Epithelial cell of alveolus of lung (primary cell): ENCODE data around the gene ASTL. TPM values are rescaled to one million over a fixed set of nuclear protein-coding genes. Genes with fewer than 3 reads are reported as not detected.

Source experiments
- total RNA-seq: library from RNA; depleted of rRNA; stranded (reverse); fragments of >200 nt; gene quantifications from 2 replicates; pipeline ENCODE4 v1.2.1, GENCODE V29; 2015

Gene ASTL
- total RNA-seq: under 0.01 and 0.24 TPM in 2 replicates

DNA sequence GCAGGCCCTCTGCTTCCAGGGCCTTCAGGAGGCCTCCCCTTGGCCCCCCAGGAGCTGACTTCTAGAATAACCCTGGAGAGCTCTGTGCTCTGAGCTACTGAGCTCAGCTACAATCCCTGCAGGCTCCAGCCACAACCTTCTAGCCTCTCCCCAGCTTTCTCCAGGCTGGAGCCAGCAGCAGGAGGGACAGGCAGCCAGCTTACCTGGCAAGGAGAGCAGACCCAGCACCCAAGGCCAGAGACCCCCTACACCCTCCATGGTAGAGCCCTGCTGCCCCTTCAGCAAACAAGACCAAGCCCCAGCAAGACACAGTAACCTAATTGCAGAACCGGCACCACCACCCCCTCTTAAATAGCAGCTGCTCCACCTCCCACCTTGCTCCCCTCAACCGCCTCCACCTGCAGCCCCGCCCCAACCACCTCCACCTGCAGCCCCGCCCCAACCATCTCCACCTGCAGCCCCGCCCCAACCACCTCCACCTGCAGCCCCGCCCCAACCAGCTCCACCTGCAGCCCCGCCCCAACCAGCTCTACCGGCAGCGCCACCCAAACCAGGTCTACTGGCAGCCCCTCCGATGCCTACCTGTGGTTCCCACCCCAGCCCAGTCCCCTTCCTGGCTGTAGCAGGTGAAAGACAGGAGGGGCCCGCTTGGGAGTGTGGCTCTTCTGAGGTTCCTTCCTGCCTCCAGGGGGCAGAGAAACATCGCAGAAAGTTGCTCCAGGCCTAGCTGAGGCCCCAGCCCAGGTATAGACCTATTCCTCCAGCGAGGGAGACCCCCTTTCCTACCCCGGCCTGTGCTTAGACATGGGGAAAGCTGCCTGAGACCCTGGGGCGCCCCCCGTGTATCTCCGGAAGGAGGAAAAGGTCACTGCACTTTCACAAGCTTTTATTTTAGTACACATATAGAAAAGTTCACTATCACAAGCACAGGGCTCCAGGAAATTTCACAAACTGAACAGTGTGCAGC is at the start of gene ASTL:
Gene ASTL (minus strand): TSS at position 324 of the 967 bp plus-strand sequence. CDS start 66 bp downstream, at position 258.

DNA sequence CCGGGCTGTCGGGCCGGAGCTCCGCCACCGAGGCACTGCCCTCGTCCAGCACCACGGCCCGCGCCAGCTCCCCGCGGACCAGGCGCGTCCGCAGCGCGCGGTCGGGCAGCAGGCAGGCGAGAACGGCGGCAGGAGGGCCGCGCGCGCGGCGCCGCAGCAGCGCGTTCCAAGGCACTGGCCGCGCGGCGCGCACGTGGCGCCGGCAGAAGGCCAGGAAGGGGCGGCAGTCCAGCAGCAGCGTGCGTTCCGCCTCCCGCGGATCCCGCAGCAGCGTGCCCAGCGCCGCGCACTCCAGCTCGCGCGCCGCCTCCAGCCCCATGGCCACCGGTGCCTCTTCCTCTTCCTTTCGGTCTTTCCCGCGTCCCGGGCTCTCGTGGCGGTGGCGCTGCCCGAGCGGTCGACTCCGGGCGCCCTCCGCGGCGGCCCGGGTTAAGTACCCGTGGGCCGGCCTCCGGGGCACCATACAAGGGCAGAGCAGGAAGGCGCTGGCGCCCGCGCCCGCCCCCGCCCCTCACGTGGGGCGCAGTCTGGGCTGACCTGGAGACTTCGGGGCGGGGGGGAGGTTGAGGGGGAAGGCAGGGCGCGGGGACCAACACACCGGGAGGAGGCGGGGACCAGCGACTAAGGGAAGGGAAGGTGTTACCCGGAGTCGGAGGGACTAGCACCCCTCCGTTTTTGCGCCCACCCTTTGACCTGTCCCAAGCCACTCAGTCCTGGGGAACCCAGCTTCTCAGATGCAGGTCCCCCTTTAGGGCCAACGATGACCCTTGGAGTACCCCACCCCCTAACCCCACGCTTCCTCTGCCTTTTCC is 6.9 kb upstream of the ASTL start, which contains the start of gene DUSP2:
Gene DUSP2 (minus strand): TSS at position 405 of the 812 bp plus-strand sequence. CDS start 86 bp downstream, at position 319.

DNA sequence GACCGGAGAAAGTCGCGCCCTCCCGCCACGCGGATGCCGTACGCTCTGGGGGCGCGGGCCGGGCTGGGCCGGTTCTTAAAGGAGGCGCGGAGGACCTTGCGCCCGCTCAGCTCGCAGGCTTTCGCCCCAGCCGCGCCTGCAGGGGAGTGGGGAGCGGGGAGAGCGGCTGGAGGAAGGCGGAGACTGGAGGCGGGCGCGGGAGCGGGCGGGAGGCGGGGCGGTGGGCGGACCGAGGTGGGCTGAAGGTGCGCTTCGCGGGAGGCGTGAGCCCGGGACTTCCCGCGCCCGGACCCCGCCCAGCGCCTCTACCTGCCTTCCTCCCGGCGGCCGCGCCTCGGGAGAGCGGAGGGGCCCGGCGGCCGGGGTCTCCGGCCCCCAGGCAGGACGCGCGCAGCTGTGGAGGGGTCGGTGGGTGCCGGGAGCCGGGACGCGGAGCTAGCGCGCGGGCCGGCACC is 21.9 kb downstream of the ASTL start, which contains the start of gene ADRA2B:
Gene ADRA2B (minus strand): TSS at position 148 of the 455 bp plus-strand sequence. CDS start 422 bp downstream, outside the sequence.

Other genes starting within 250 kb of the ASTL start
- gene ANKRD36C, start 146.7 kb downstream of the ASTL start, total RNA-seq: 7.6 and 12.1 TPM in 2 replicates
- gene GPAT2, start 103.6 kb downstream of the ASTL start, total RNA-seq: 0.08 and 4.9 TPM in 2 replicates
- not detected in 2 replicates for gene ADRA2B, start 21.9 kb downstream of the ASTL start, total RNA-seq
- gene DUSP2, start 6.9 kb upstream of the ASTL start, total RNA-seq: 0.40 and 2.6 TPM in 2 replicates
- gene STARD7, start 70.3 kb upstream of the ASTL start, total RNA-seq: 89.1 and 97.7 TPM in 2 replicates
- 27.7 and 34.8 TPM in 2 replicates for gene TMEM127, start 127.5 kb upstream of the ASTL start, total RNA-seq
- 73.8 and 94.4 TPM in 2 replicates for gene CIAO1, start 127.7 kb upstream of the ASTL start, total RNA-seq
- 64.7 and 71.4 TPM in 2 replicates for gene SNRNP200, start 167.0 kb upstream of the ASTL start, total RNA-seq
- gene ITPRIPL1, start 186.8 kb upstream of the ASTL start, total RNA-seq: 4.9 and 5.3 TPM in 2 replicates
- gene NCAPH, start 197.3 kb upstream of the ASTL start, total RNA-seq: 9.9 and 18.9 TPM in 2 replicates